Measurements from ENCODE around the gene RAI2.

- no peak for TF ChIP-seq CTCF (tag by site-specific recombination; IDR thresholded peaks at IDR 0.05)
- TF ChIP-seq PRDM6 (tag by site-specific recombination; IDR thresholded peaks at IDR 0.05): no peak
- TF ChIP-seq ZNF16 (tag by site-specific recombination; IDR thresholded peaks at IDR 0.05; ENCODE audit: low read depth): no peak
- no peak for TF ChIP-seq ZBTB48 (tag by site-specific recombination; IDR thresholded peaks at IDR 0.05)
- TF ChIP-seq ZNF561 (tag by site-specific recombination; IDR thresholded peaks at IDR 0.05; ENCODE audit: borderline replicate concordance): no peak
Observed at GRCh38 chrX:17830211-17830610, 30.9 kb downstream of the RAI2 start.

Data from HEK293 (cell line).